Left hindlimb (tissue), 1 donor: Measurements from ENCODE around the gene TGFBR3L.

Source experiments
- DNase-seq: peaks from one replicate; pipeline ENCODE4 v3.0.0-alpha.2; 2018

Gene TGFBR3L

GRCh38 chr19:7914598-7915045 lies at the start of gene TGFBR3L:
TGFBR3L (plus strand) TSS chr19:7914830.
- no peak for DNase-seq

- no peak for DNase-seq
Measured at GRCh38 chr19:7865262-7865911, 49.2 kb upstream of the TGFBR3L start.

GRCh38 chr19:7866399-7867091 lies 48.1 kb upstream of the TGFBR3L start:
- no peak for DNase-seq

GRCh38 chr19:7867092-7867844 lies 47.4 kb upstream of the TGFBR3L start:
- no peak for DNase-seq

- DNase-seq = peak; percentile 41
Measured at GRCh38 chr19:7868326-7868670, 46.3 kb upstream of the TGFBR3L start.

GRCh38 chr19:7868671-7869452 lies 45.8 kb upstream of the TGFBR3L start:
- peak; percentile 73 for DNase-seq

- DNase-seq = peak; percentile 80
Measured at GRCh38 chr19:7869453-7869909, 45.1 kb upstream of the TGFBR3L start.

- DNase-seq = peak; percentile 88
Measured at GRCh38 chr19:7869910-7870511, 44.6 kb upstream of the TGFBR3L start.

GRCh38 chr19:7870571-7871436 lies 43.8 kb upstream of the TGFBR3L start:
- peak; percentile 83 for DNase-seq

- DNase-seq = peak; percentile 91
Measured at GRCh38 chr19:7871437-7872305, 43.0 kb upstream of the TGFBR3L start.

- no peak for DNase-seq
Measured at GRCh38 chr19:7872306-7873204, 42.1 kb upstream of the TGFBR3L start.

- DNase-seq = no peak
Measured at GRCh38 chr19:7873304-7874075, 41.1 kb upstream of the TGFBR3L start.

GRCh38 chr19:7874076-7874896 lies 40.3 kb upstream of the TGFBR3L start, which contains the start of gene PRR36:
PRR36 (minus strand) TSS chr19:7874390; CDS start chr19:7873689, 701 bp downstream.
- DNase-seq = peak; percentile 41

- DNase-seq = no peak
Measured at GRCh38 chr19:7874897-7875273, 39.7 kb upstream of the TGFBR3L start.

GRCh38 chr19:7877249-7877836 lies 37.3 kb upstream of the TGFBR3L start:
- no peak for DNase-seq

- DNase-seq = no peak
Measured at GRCh38 chr19:7879111-7879807, 35.4 kb upstream of the TGFBR3L start.
